Myocyte (in vitro differentiated cells): ENCODE data around the gene CTDSPL. TPM values are rescaled to one million over a fixed set of nuclear protein-coding genes. Genes with fewer than 3 reads are reported as not detected.
"Not testable (repeated sequence)": the region's sequence is repeated elsewhere in the genome, so short reads cannot be mapped to it uniquely, and the experiment has no call there.

Source experiments
- DNase-seq: peaks from one replicate; pipeline ENCODE4 v3.0.0-alpha.2; 2012; ENCODE audit warnings: low read depth
- total RNA-seq: library from RNA; depleted of rRNA; stranded (reverse); fragments of >200 nt; gene quantifications from 2 replicates; pipeline ENCODE4 v1.2.3, GENCODE V29; 2014

CTDSPL gene
- total RNA-seq, 1 donor from 2014 or later, result 108 TPM

- DNase-seq, result no peak
Observed at GRCh38 chr3:37984051-37984450, 122.4 kb downstream of the CTDSPL start.

- no peak for DNase-seq
Observed at GRCh38 chr3:37984596-37984995, 122.9 kb downstream of the CTDSPL start.

GRCh38 chr3:37985637-37986320 lies 124.1 kb downstream of the CTDSPL start:
- DNase-seq, result peak; percentile 87

- DNase-seq, result peak; percentile 52
Observed at GRCh38 chr3:37986479-37987314, 125.0 kb downstream of the CTDSPL start.

- no peak for DNase-seq
Observed at GRCh38 chr3:37987315-37987697, 125.6 kb downstream of the CTDSPL start.

GRCh38 chr3:37987751-37988179 lies 126.1 kb downstream of the CTDSPL start:
- peak; percentile 71 for DNase-seq

GRCh38 chr3:37988376-37988775 lies 126.7 kb downstream of the CTDSPL start:
- DNase-seq, result not testable (repeated sequence)

GRCh38 chr3:37988931-37989525 lies 127.3 kb downstream of the CTDSPL start:
- no peak for DNase-seq

- DNase-seq, result no peak
Observed at GRCh38 chr3:37989821-37990480, 128.3 kb downstream of the CTDSPL start.

GRCh38 chr3:37990527-37990926 lies 128.8 kb downstream of the CTDSPL start, which contains the start of gene VILL:
Gene VILL (plus strand): TSS chr3:37990786. CDS start chr3:37993673, 2,887 bp downstream.
- DNase-seq, result no peak

- DNase-seq, result no peak
Observed at GRCh38 chr3:37991109-37991508, 129.4 kb downstream of the CTDSPL start.

GRCh38 chr3:37991823-37992222 lies 130.1 kb downstream of the CTDSPL start:
- DNase-seq, result no peak

- no peak for DNase-seq
Observed at GRCh38 chr3:37992271-37993066, 130.8 kb downstream of the CTDSPL start.

GRCh38 chr3:37993067-37993455 lies 131.4 kb downstream of the CTDSPL start:
- DNase-seq, result no peak

GRCh38 chr3:37993460-37993819 lies 131.8 kb downstream of the CTDSPL start:
- no peak for DNase-seq

GRCh38 chr3:37993820-37994638 lies 132.3 kb downstream of the CTDSPL start:
- DNase-seq, result peak; percentile 75

- DNase-seq, result no peak
Observed at GRCh38 chr3:37994639-37994972, 132.9 kb downstream of the CTDSPL start.

- DNase-seq, result no peak
Observed at GRCh38 chr3:37995652-37996641, 134.3 kb downstream of the CTDSPL start.
